Stimulated activated CD4-positive, alpha-beta T cell treated with anti-CD3 and anti-CD28 coated beads, Interleukin-4, amount 100 ng/mL, for 4 hours (primary cell): ENCODE results near the gene ZFHX3.

Source experiments
- DNase-seq, 2 experiments: peaks; one replicate each; pipeline ENCODE4 v3.0.0-alpha.2; 2020

Gene ZFHX3

GRCh38 chr16:72785171-72785570 lies 262.8 kb downstream of the ZFHX3 start:
- no peak for DNase-seq

DNA sequence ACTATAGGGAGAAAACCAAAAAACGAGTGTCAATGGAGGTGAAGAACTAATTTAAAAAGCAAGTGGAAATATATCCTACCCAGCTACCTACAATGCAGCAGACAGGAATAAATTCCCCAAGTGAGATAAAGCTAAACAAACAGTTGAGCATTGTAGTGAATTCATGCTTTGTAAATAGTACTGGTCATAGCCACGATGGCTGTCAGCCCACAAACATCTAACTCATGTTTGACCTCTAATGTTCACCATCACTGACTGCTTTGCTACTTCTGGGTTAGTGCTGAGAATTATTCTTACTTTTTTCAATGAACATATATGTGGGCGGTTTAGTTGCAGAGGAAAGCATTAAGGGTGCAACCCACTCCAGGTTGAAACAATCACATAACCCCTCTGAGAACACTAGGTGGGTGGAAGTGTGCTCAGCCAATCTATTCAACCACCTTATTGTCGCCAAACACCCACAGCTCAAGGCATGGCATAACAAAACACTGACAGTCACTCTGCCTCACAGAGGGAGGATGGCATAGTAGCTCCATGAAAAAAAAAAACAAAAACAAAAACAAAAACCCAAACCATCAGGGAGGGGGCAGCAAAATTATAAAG lies 264.1 kb downstream of the ZFHX3 start:
- no peak for DNase-seq

DNA sequence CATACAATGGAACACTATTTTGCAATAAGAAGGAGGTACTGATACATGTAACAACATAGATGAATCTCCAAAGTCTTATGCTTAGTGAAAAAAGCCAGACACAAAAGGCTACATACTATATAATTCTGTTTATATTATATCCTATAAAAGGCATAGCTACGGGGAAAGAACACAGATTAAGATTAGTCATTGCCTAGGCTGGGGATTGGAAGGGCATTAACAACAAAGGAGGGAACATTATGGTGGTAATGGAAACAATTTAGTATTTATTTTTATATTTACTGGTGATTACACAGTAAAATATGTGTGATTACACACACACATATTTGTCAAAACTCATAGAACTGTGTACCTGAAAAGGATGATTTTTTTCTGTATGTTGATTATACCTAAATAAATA lies 278.1 kb downstream of the ZFHX3 start:
- DNase-seq, result no peak

DNA sequence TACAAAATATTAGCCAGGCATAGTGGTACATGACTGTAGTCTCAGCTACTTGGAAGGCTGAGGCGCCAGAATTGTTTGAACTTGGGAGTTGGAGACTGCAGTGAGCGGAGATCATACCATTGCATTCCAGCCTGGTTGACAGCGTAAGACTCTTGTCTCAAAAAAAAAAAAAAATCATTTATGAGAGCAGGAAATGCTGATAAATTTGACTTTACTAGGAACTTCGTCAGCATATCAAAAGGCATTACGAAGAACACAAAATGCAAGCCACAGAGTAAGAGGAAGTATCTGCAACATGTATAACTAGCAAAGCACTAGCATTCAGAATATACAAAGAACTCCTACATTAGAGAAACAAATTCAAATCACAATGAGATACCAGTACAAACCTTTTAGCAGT lies 279.3 kb downstream of the ZFHX3 start:
- no peak for DNase-seq

DNA sequence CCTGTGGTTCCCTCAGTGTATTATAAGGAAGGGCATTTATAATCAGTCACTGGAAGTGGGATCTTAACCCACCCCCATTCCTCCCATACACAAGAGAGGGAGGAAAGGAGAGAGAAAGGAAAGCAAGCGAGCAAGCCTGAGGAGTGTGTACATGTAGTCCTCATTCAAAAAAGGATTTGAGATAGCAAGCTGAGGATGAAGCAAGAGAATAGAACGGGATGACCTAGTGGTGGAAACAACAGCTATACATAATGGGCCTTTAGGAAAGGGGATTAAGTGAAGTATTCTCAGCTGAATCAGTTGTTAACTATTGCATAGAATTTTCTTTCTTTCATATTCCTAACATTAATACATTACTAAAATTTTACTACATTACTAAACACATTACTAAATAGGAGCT lies 281.4 kb downstream of the ZFHX3 start:
- DNase-seq, result no peak

GRCh38 chr16:72764015-72764654 lies 283.8 kb downstream of the ZFHX3 start:
- DNase-seq, result no peak

- no peak for DNase-seq
Observed at GRCh38 chr16:72760581-72760980, 287.3 kb downstream of the ZFHX3 start.

GRCh38 chr16:72753881-72754280 lies 294.0 kb downstream of the ZFHX3 start:
- DNase-seq, result no peak

- no peak for DNase-seq
Observed at GRCh38 chr16:72752004-72752695, 295.8 kb downstream of the ZFHX3 start.

- no peak for DNase-seq
Observed at GRCh38 chr16:72751076-72751475, 296.9 kb downstream of the ZFHX3 start.

DNA sequence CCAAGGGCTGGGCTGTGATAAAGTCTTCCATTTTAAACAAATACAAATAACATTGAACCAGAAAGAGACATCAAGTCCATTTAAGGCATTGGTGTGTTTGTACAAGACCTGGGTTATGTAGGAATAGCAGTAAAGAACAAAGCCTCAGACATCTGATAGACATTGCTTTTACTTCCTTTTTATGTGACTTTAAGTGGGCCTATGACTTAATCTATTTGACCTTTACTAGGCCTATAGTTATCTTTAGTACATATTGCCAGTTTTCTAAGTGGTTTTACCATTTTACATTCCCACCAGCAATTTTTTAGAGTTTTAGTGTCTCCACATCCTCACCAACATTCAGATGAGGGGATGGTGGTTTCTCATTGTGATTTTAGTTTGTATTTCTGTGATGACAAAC lies 298.8 kb downstream of the ZFHX3 start:
- DNase-seq, result no peak

DNA sequence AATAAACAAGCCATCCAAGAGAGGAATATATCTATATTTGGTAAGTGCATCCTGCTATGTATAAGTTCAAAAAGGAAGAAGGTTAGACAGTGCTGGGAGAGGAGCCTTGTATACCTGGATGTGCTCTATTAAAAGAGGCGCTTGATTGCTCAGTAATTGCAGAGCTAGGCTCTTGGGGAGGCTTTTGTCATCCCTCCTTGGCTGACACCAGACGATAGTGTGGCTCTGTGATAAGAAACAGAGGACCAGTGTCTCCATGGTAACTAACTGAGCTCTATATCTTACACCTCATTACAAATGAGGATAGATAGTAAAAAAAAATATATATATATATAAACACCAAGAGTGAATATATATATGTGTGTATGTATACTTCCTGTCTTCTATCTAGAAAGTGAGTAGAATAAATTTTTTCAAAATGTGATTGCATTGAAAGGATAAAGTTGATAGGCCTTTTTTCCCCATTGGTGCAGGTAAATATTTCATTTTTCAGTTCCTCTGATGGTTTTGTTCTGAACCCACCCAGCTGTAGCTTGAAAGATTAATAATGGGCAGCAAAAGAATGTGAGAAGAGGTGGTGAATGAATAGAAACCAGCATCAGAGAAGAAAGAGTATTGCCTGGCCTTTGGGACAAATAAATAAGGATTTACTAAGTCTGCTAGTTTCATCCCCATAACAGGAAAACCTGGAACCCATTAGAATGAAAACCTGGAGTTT lies 303.7 kb downstream of the ZFHX3 start:
- no peak for DNase-seq

GRCh38 chr16:72743011-72743761 lies 304.7 kb downstream of the ZFHX3 start:
- DNase-seq, result no peak

- DNase-seq, result no peak
Observed at GRCh38 chr16:72740347-72740746, 307.6 kb downstream of the ZFHX3 start.

GRCh38 chr16:72739577-72739976 lies 308.4 kb downstream of the ZFHX3 start:
- DNase-seq, result no peak

DNA sequence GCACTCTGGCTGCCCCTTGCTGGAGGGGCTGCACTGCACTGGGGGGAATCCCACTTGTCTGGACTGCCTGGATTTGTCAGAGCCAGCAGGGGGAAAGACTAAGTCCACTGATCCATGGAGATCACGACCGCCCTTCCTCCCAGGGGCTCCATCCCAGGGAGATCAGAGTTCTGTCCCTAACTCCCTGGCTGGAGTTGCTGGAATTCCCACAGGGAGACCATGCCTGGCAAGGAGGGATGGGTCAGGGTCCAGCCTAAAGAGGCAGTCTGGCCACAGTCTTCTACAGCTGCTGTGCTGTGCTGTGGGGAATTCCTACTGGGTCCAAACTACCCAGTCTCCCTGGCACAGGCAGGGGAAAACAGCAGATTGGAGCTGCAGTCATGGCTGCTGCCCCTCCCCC lies 311.9 kb downstream of the ZFHX3 start:
- no peak for DNase-seq
